ENCODE results near the gene KPTN. TPM values are rescaled to one million over a fixed set of nuclear protein-coding genes. Genes with fewer than 3 reads are reported as not detected.

KPTN gene
- total RNA-seq, 1 experiment from 2014 or later: 22.8 TPM

DNA sequence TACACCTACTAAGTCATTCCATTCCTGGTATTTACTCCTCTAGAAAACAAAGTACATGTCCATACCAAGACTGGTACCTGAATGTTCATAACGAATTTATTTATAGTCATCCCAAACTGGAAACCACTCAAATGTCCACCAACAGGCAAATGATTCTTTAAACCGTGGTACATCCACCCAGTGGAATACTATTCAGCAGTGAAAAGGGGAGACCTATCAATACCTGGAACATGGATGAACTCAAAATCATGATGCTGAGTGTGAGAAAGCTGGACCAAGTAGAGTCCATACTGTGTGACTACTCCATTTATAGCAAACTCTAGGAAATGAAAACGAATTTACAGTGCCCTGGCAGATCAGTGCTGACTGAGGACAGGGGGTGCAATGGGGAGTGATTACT, 42.8 kb upstream of the KPTN start:
- DNase-seq: no peak
- TF ChIP-seq, protein P1, sequence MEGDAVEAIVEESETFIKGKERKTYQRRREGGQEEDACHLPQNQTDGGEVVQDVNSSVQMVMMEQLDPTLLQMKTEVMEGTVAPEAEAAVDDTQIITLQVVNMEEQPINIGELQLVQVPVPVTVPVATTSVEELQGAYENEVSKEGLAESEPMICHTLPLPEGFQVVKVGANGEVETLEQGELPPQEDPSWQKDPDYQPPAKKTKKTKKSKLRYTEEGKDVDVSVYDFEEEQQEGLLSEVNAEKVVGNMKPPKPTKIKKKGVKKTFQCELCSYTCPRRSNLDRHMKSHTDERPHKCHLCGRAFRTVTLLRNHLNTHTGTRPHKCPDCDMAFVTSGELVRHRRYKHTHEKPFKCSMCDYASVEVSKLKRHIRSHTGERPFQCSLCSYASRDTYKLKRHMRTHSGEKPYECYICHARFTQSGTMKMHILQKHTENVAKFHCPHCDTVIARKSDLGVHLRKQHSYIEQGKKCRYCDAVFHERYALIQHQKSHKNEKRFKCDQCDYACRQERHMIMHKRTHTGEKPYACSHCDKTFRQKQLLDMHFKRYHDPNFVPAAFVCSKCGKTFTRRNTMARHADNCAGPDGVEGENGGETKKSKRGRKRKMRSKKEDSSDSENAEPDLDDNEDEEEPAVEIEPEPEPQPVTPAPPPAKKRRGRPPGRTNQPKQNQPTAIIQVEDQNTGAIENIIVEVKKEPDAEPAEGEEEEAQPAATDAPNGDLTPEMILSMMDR (IDR thresholded peaks at IDR 0.05; ENCODE audit: unreplicated experiment): no peak
- Mint-ChIP-seq H3K27me3 (ENCODE audit: unreplicated experiment) (peaks cover 9% of the 10 kb centered on the region), H3K9me3 (ENCODE audit: low read depth, unreplicated experiment) (no peaks in the 10 kb centered on the region), H3K4me3 (ENCODE audit: low read depth, unreplicated experiment) (no peak overlapping the region), H3K36me3 (ENCODE audit: insufficient read depth, unreplicated experiment) (no peaks in the 10 kb centered on the region), H3K4me1 (ENCODE audit: low read depth, unreplicated experiment) (no peaks in the 10 kb centered on the region), H3K27ac (ENCODE audit: unreplicated experiment) (no peak overlapping the region)
- CTCF ChIA-PET: no interaction called here
- BruUV-seq (replicated peaks): no TSS peak
- intact Hi-C loops (cut with micrococcal nuclease; ENCODE audit: unreplicated experiment): no loop called here

DNA sequence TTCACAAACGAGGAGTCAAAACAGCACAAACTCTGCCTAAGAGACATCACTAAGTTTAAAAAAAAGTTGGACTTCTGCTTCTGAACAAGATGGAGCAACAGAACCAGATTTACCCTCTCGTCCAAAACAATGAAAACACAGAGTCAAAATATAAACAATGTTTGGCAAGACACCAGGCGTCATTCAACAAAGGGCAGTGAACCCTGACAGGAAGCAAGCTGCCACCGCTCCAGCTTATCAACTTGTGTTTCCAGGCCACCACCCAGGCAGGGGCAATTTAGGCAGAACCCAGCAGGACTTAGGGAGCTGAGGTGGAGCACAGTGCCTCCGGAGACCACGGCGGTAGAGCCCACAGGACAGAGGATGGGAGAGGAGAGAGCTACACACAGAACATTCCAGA, 39.5 kb upstream of the KPTN start:
- H3K4me3 Mint-ChIP-seq (ENCODE audit: low read depth, unreplicated experiment): no peak overlapping the region
- no TSS peak for BruUV-seq (replicated peaks)
- CTCF ChIA-PET: interaction anchor here (0.5 to 1.2 kb wide), 3 partner anchors 8 to 55 kb away, joined by 3 to 4 read pairs (median 4); partner anchors contain the start of gene NAPA
- no peak overlapping the region for H3K27ac Mint-ChIP-seq (ENCODE audit: unreplicated experiment)
- H3K27me3 Mint-ChIP-seq (ENCODE audit: unreplicated experiment): no peaks in the 10 kb centered on the region
- DNase-seq: no peak
- no peaks in the 10 kb centered on the region for H3K4me1 Mint-ChIP-seq (ENCODE audit: low read depth, unreplicated experiment)
- H3K9me3 Mint-ChIP-seq (ENCODE audit: low read depth, unreplicated experiment): no peaks in the 10 kb centered on the region
- no peaks in the 10 kb centered on the region for H3K36me3 Mint-ChIP-seq (ENCODE audit: insufficient read depth, unreplicated experiment)
- intact Hi-C loops (cut with micrococcal nuclease; ENCODE audit: unreplicated experiment): no loop called here
- TF ChIP-seq, protein P1 (IDR thresholded peaks at IDR 0.05; ENCODE audit: unreplicated experiment): no peak

DNA sequence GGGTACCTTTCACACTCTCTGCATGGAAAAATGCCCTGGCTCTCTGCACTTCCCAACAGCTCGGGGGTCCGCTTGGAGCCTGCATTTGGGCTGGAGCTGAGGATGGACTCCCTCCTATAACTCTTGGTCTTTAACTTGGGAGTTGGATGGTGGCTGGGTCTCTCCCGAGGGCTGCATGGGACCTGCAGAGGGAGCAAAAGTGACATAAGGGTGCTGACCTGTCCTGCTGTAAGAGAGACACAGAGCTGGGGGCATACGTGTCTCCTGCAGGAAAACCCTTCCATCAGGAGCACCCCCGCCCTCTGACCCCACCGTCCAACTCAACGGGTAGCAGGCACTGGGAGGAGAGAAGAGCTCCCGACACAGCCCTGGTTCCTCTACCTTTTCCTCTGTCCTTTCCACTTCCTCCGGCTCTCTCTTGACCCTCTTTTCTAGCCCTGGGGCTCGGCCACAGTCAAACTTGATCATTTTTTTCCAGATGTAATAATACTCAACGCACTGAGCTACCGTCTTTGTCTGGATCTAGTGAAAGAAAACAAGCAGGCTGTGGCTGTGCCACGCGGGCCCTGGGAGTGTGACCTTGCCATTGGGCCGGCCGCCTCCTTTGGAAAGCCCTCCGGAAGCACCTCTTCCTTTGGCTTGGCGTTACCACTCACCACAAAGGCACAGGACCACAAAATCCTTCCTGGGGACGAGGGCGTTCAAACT, 37.6 kb upstream of the KPTN start:
- CTCF ChIA-PET: interaction anchor here (0.6 kb wide), 1 partner anchor 755 kb away, joined by 7 read pairs; no protein-coding TSS in a partner anchor
- Mint-ChIP-seq H3K4me1 (ENCODE audit: low read depth, unreplicated experiment) (no peaks in the 10 kb centered on the region), H3K36me3 (ENCODE audit: insufficient read depth, unreplicated experiment) (no peaks in the 10 kb centered on the region), H3K27me3 (ENCODE audit: unreplicated experiment) (no peaks in the 10 kb centered on the region), H3K27ac (ENCODE audit: unreplicated experiment) (no peak overlapping the region), H3K9me3 (ENCODE audit: low read depth, unreplicated experiment) (no peaks in the 10 kb centered on the region), H3K4me3 (ENCODE audit: low read depth, unreplicated experiment) (no peak overlapping the region)
- BruUV-seq (replicated peaks): no TSS peak
- no peak for DNase-seq
- intact Hi-C loops (cut with micrococcal nuclease; ENCODE audit: unreplicated experiment): no loop called here
- TF ChIP-seq, protein P1 (IDR thresholded peaks at IDR 0.05; ENCODE audit: unreplicated experiment): no peak

DNA sequence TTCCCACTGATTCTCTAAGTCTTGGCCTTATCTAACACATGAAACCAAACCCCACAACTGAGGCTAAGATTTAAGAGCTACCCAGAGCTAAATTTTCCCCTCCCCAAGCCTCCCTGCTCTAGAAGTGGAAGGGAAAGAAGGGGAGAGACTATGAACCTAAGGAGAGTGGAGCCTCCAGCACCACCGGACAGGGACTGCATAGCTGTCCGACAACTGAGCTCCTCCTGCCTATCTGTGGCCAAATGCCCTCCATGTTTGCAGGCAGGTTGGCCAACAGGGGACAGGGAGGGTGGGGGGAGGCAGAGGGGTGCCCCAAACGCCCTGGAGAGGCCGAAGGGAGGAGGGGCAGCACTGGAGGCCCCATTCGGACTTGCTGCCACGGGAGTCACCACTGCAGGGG, 36.8 kb upstream of the KPTN start:
- BruUV-seq (replicated peaks): no TSS peak
- H3K4me1 Mint-ChIP-seq (ENCODE audit: low read depth, unreplicated experiment): no peaks in the 10 kb centered on the region
- TF ChIP-seq, protein P1 (IDR thresholded peaks at IDR 0.05; ENCODE audit: unreplicated experiment): no peak
- no peaks in the 10 kb centered on the region for H3K27me3 Mint-ChIP-seq (ENCODE audit: unreplicated experiment)
- intact Hi-C loops (cut with micrococcal nuclease; ENCODE audit: unreplicated experiment): no loop called here
- H3K36me3 Mint-ChIP-seq (ENCODE audit: insufficient read depth, unreplicated experiment): peaks cover under 1% of the 10 kb centered on the region
- H3K27ac Mint-ChIP-seq (ENCODE audit: unreplicated experiment): no peak overlapping the region
- CTCF ChIA-PET: interaction anchor here (0.6 kb wide), 1 partner anchor 28 kb away, joined by 5 read pairs; no protein-coding TSS in a partner anchor
- no peaks in the 10 kb centered on the region for H3K9me3 Mint-ChIP-seq (ENCODE audit: low read depth, unreplicated experiment)
- no peak overlapping the region for H3K4me3 Mint-ChIP-seq (ENCODE audit: low read depth, unreplicated experiment)
- DNase-seq: no peak

Data from Calu3 (cell line).